PC-3 (cell line): ENCODE results near the gene MEGF6. TPM values are rescaled to one million over a fixed set of nuclear protein-coding genes. Genes with fewer than 3 reads are reported as not detected.

Source experiments
- ATAC-seq: fragments of 200-7000 bp; cut with Tn5 transposase; 2 replicates; pipeline ENCODE4 v1.9.1; 2020; ENCODE audit warnings: mild to moderate bottlenecking, moderate library complexity
- BruUV-seq: library from RNA; stranded (reverse); fragments of 400-500 nt; replicated peaks from 2 replicates; lab custom pipeline; 2021; lab: Mats Ljungman, UMichigan
- CTCF ChIA-PET: fragments of 300-600 bp; sonication (Branson Sonifier 250); formaldehyde crosslinking; loops from one replicate; lab custom pipeline; 2022; ENCODE audit warnings: antibody characterized with exemption; lab: Charles Lee
- POLR2A ChIA-PET: fragments of 300-600 bp; sonication (Branson Sonifier 250); formaldehyde crosslinking; loops from one replicate; lab custom pipeline; 2022; ENCODE audit warnings: antibody characterized with exemption; ENCODE audit not compliant: unreplicated experiment; lab: Charles Lee
- DNase-seq: peaks from one replicate; pipeline ENCODE4 v3.0.0-alpha.2; 2015
- H2AFZ ChIP-seq: fragments of 300-600 bp; sonication (generic); 2 replicates; pipeline ENCODE4 v1.6.0; 2016; ENCODE audit warnings: antibody characterized with exemption, low read length
- H3F3A ChIP-seq: fragments of 300-600 bp; sonication (generic); one replicate; pipeline ENCODE4 v1.6.0; 2017; ENCODE audit warnings: antibody characterized with exemption, low read length, control low read depth, mild to moderate bottlenecking; ENCODE audit not compliant: unreplicated experiment
- H3K27ac ChIP-seq: fragments of 300-600 bp; sonication (generic); 2 replicates; pipeline ENCODE4 v1.5.1; 2016; ENCODE audit warnings: mild to moderate bottlenecking, low read length
- H3K27me3 ChIP-seq: fragments of 300-600 bp; sonication (generic); 2 replicates; pipeline ENCODE4 v1.6.1; 2016; ENCODE audit warnings: low read length, mixed read lengths
- H3K36me3 ChIP-seq: fragments of 300-600 bp; sonication (generic); 2 replicates; pipeline ENCODE4 v1.6.1; 2016; ENCODE audit warnings: low read depth, mixed run types, low read length, mixed read lengths
- H3K4me1 ChIP-seq: fragments of 300-600 bp; sonication (generic); 2 replicates; pipeline ENCODE4 v1.5.1; 2016; ENCODE audit warnings: low read length; ENCODE audit not compliant: insufficient read depth
- H3K4me2 ChIP-seq: fragments of 300-600 bp; sonication (generic); 2 replicates; pipeline ENCODE4 v1.6.0; 2016; ENCODE audit warnings: low read length
- H3K4me3 ChIP-seq: fragments of 300-600 bp; sonication (generic); 2 replicates; pipeline ENCODE4 v1.5.1; 2016; ENCODE audit warnings: mild to moderate bottlenecking, low read length, mixed read lengths
- H3K79me2 ChIP-seq: fragments of 300-600 bp; sonication (generic); 2 replicates; pipeline ENCODE4 v1.6.1; 2017; ENCODE audit warnings: low read length, mixed read lengths
- H3K9ac ChIP-seq: fragments of 300-600 bp; sonication (generic); 2 replicates; pipeline ENCODE4 v1.6.0; 2016; ENCODE audit warnings: mild to moderate bottlenecking, low read length
- H3K9me2 ChIP-seq: fragments of 300-600 bp; sonication (generic); replicated peaks from 2 replicates; pipeline ENCODE4 v1.6.1; 2016; ENCODE audit warnings: mixed run types, low read length, mixed read lengths
- H3K9me3 ChIP-seq: fragments of 300-600 bp; sonication (generic); 2 replicates; pipeline ENCODE4 v1.6.1; 2016; ENCODE audit warnings: low read length, mixed read lengths
- H4K20me1 ChIP-seq: fragments of 300-600 bp; sonication (generic); 2 replicates; pipeline ENCODE4 v1.6.1; 2016; ENCODE audit warnings: low read length, mixed read lengths
- CTCF ChIP-seq: fragments of 300-600 bp; sonication (generic); conservative IDR thresholded peaks from 2 replicates; pipeline ENCODE4 v1.5.1; 2017; ENCODE audit warnings: antibody characterized with exemption, low read depth, mild to moderate bottlenecking, low read length
- EZH2 ChIP-seq: fragments of 300-600 bp; sonication (generic); IDR thresholded peaks from one replicate; pipeline ENCODE4 v1.6.1; 2017; ENCODE audit warnings: antibody characterized with exemption, mild to moderate bottlenecking, low read length; ENCODE audit not compliant: unreplicated experiment
- EZH2phosphoT487 ChIP-seq: fragments of 300-600 bp; sonication (generic); IDR thresholded peaks from 2 replicates; pipeline ENCODE4 v1.6.1; 2018; ENCODE audit warnings: mild to moderate bottlenecking, antibody characterized with exemption, low read length, borderline replicate concordance
- intact Hi-C: fragments of 100-400 bp; cut with micrococcal nuclease; formaldehyde crosslinking; loops from 2 replicates; pipeline ENCODE4 v1.9.0; 2023
- total RNA-seq: library from RNA; depleted of rRNA; stranded (reverse); fragments of >200 nt; gene quantifications from 2 replicates; pipeline ENCODE4 v1.2.3, GENCODE V29; 2014

MEGF6 gene
- total RNA-seq, 1 experiment from 2014 or later, result 32.5 TPM

DNA sequence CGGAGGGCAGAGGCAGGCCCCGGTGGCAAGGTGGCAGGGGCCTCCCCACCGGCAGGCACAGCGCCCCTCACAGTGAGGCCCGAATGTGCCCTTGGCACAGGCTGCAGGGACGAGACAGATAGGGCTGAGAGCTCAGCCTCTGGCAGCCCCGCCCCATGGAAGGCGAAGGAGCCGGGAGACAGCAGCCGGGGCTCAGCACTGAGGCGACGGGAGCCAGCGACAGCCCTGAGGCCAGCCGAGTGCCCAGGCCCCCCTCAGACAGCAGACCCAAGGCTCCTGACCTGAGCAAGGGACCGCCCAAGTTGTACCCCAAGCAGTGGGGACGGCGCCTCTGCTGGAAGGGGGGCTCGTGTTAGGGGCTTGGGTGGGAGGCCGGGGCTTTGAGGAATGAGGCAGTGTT lies 113.8 kb downstream of the MEGF6 start:
- ATAC-seq, result no peak
- no peak for TF ChIP-seq EZH2
- TF ChIP-seq EZH2phosphoT487, result no peak
- TF ChIP-seq CTCF, result no peak
- Histone ChIP-seq H3K4me1 (peaks cover 19% of the 10 kb centered on the region), H2AFZ (no peak overlapping the region), H3K4me2 (no peak overlapping the region), H3K9me3 (no peaks in the 10 kb centered on the region), H3K4me3 (no peak overlapping the region), H4K20me1 (no peaks in the 10 kb centered on the region), H3F3A (no peaks in the 10 kb centered on the region), H3K79me2 (no peaks in the 10 kb centered on the region), H3K9ac (no peak overlapping the region), H3K9me2 (no peaks in the 10 kb centered on the region), H3K27me3 (no peaks in the 10 kb centered on the region), H3K27ac (no peak overlapping the region), H3K36me3 (no peaks in the 10 kb centered on the region)
- no TSS peak for BruUV-seq
- ChIA-PET POLR2A (no interaction called here), CTCF (no interaction called here)
- intact Hi-C loops, result no loop called here
- DNase-seq, result no peak

DNA sequence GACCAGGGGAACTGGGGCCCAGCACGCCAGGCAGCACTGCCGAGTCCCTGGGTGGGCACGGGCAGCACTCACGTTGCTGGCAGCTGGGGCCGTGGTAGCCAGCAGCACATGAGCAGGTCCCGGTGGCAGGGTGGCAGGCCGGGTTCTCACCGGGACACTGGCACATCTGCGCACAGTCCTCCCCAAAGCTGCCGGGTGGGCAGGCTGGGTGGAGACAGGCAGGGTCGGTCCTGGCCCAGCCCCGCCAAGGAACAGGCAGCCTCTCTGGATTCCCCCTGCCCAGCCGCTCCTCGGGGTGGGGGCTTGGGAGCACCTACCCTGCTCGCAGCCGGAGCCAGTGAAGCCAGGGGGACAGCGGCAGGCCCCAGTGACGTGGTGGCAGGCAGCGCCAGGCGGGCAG lies 114.4 kb downstream of the MEGF6 start:
- H2AFZ ChIP-seq, result no peak overlapping the region
- no peaks in the 10 kb centered on the region for H3K9me2 ChIP-seq
- no peak overlapping the region for H3K4me2 ChIP-seq
- no peak overlapping the region for H3K4me3 ChIP-seq
- no peaks in the 10 kb centered on the region for H3K27me3 ChIP-seq
- ChIA-PET POLR2A (no interaction called here), CTCF (no interaction called here)
- H3K4me1 ChIP-seq, result peaks cover 25% of the 10 kb centered on the region
- intact Hi-C loops, result no loop called here
- no peak overlapping the region for H3K9ac ChIP-seq
- no peaks in the 10 kb centered on the region for H3K36me3 ChIP-seq
- no peaks in the 10 kb centered on the region for H3K9me3 ChIP-seq
- no TSS peak for BruUV-seq
- no peaks in the 10 kb centered on the region for H3F3A ChIP-seq
- ATAC-seq (no peak), DNase-seq (no peak)
- H3K27ac ChIP-seq, result no peak overlapping the region
- TF ChIP-seq EZH2 (no peak), EZH2phosphoT487 (no peak), CTCF (no peak)
- H4K20me1 ChIP-seq, result no peaks in the 10 kb centered on the region
- no peaks in the 10 kb centered on the region for H3K79me2 ChIP-seq

- no peaks in the 10 kb centered on the region for H3K79me2 ChIP-seq
- no peaks in the 10 kb centered on the region for H3K9me2 ChIP-seq
- POLR2A ChIA-PET, result interaction anchor here (0.6 kb wide), 1 partner anchor 134 kb away, joined by 3 read pairs; no protein-coding TSS in a partner anchor
- DNase-seq, result no peak
- no peaks in the 10 kb centered on the region for H3K27me3 ChIP-seq
- no peak overlapping the region for H3K4me3 ChIP-seq
- no peak overlapping the region for H2AFZ ChIP-seq
- H3K9ac ChIP-seq, result no peak overlapping the region
- peaks cover 27% of the 10 kb centered on the region for H3K4me1 ChIP-seq
- BruUV-seq, result no TSS peak
- no peak overlapping the region for H3K27ac ChIP-seq
- intact Hi-C loops, result no loop called here
- no peaks in the 10 kb centered on the region for H3F3A ChIP-seq
- TF ChIP-seq EZH2phosphoT487, result no peak
- TF ChIP-seq CTCF, result no peak
- TF ChIP-seq EZH2, result no peak
- no peaks in the 10 kb centered on the region for H3K36me3 ChIP-seq
- H3K4me2 ChIP-seq, result no peak overlapping the region
- CTCF ChIA-PET, result no interaction called here
- H3K9me3 ChIP-seq, result no peaks in the 10 kb centered on the region
- ATAC-seq, result no peak
- H4K20me1 ChIP-seq, result no peaks in the 10 kb centered on the region
Observed at GRCh38 chr1:3495776-3496745, 115.2 kb downstream of the MEGF6 start.
